ENCODE data around the gene OR52H1.
"Not testable (repeated sequence)": the region's sequence is repeated elsewhere in the genome, so short reads cannot be mapped to it uniquely, and the experiment has no call there.

Gene OR52H1

DNA sequence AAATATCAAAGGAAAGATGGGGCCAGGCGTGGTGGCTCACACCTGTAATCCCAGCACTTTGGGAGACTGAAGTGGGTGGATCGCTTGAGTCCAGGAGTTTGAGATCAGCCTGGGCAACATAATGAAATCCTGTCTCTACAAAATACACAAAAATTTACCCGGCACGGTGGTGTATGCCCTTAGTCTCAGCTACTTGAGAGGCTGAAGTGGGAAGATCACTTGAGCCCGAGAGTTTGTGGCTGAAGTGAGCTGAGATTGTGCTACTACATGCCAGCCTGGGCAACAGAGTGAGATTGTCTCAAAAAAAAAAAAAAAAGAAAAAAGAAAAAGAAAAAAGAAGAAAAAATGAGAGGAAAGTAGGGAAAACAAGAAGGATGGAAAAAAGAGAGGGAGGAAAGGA, 44.3 kb upstream of the OR52H1 start:
- Histone ChIP-seq H3K9me3 (ENCODE audit: control insufficient read depth, low read length) (no peaks in the 10 kb centered on the region), H2AFZ (ENCODE audit: low read depth, low read length) (no peak overlapping the region), H4K91ac (ENCODE audit: low read length) (no peak overlapping the region), H3K4me2 (ENCODE audit: low read length, poor library complexity, severe bottlenecking) (no peak overlapping the region), H4K8ac (ENCODE audit: low read length) (no peak overlapping the region), H3K14ac (ENCODE audit: low read length in 2 of 2) (no peak overlapping the region), H3K27ac (ENCODE audit: low read length, poor library complexity, severe bottlenecking) (no peak overlapping the region), H2BK5ac (ENCODE audit: low read depth, low read length, poor library complexity, severe bottlenecking) (no peak overlapping the region), H3K27me3 (ENCODE audit: control insufficient read depth in 1 of 2, insufficient read depth in 1 of 2, low read length in 2 of 2) (no peaks in the 10 kb centered on the region), H3K18ac (ENCODE audit: low read depth in 1 of 2, low read length in 2 of 2) (no peak overlapping the region), H3K4ac (ENCODE audit: low read depth in 1 of 2, low read length in 2 of 2) (no peak overlapping the region), H2BK12ac (ENCODE audit: low read length in 2 of 2) (no peak overlapping the region), H2AK5ac (ENCODE audit: low read length, severe bottlenecking) (no peak overlapping the region), H3K36me3 (ENCODE audit: control insufficient read depth in 1 of 2, insufficient read depth in 2 of 2, low read depth in 1 of 2, low read length in 2 of 2) (no peaks in the 10 kb centered on the region), H3K4me3 (ENCODE audit: insufficient read depth in 1 of 2, low read depth in 1 of 2, low read length in 2 of 2) (no peak overlapping the region), H3K79me1 (replicated peaks; ENCODE audit: low read length, poor library complexity, severe bottlenecking) (peaks cover 2% of the 10 kb centered on the region), H3K4me1 (ENCODE audit: control insufficient read depth, insufficient read depth, low read depth, low read length) (peaks cover 4% of the 10 kb centered on the region), H3K23ac (ENCODE audit: low read length in 2 of 2) (no peak overlapping the region), H3K9ac (ENCODE audit: low read length) (no peak overlapping the region), H2BK15ac (ENCODE audit: low read depth, poor library complexity, severe bottlenecking) (no peak overlapping the region), H2BK120ac (ENCODE audit: low read depth, low read length) (no peak overlapping the region)
- DNase-seq = no peak
- 93% methylated on average over 4 of the region's 5 CpGs for WGBS

- H3K36me3 ChIP-seq (ENCODE audit: control insufficient read depth in 1 of 2, insufficient read depth in 2 of 2, low read depth in 1 of 2, low read length in 2 of 2) = no peaks in the 10 kb centered on the region
- H4K8ac ChIP-seq (ENCODE audit: low read length) = no peak overlapping the region
- no peaks in the 10 kb centered on the region for H3K27me3 ChIP-seq (ENCODE audit: control insufficient read depth in 1 of 2, insufficient read depth in 1 of 2, low read length in 2 of 2)
- 92% methylated on average over 3 of the region's 3 CpGs for WGBS
- no peak overlapping the region for H4K91ac ChIP-seq (ENCODE audit: low read length)
- H2AFZ ChIP-seq (ENCODE audit: low read depth, low read length) = no peak overlapping the region
- no peak overlapping the region for H2BK15ac ChIP-seq (ENCODE audit: low read depth, poor library complexity, severe bottlenecking)
- no peak for DNase-seq
- H3K9me3 ChIP-seq (ENCODE audit: control insufficient read depth, low read length) = no peaks in the 10 kb centered on the region
- H3K14ac ChIP-seq (ENCODE audit: low read length in 2 of 2) = no peak overlapping the region
- no peak overlapping the region for H3K4ac ChIP-seq (ENCODE audit: low read depth in 1 of 2, low read length in 2 of 2)
- no peak overlapping the region for H3K9ac ChIP-seq (ENCODE audit: low read length)
- H3K4me1 ChIP-seq (ENCODE audit: control insufficient read depth, insufficient read depth, low read depth, low read length) = peaks cover 3% of the 10 kb centered on the region
- H2BK12ac ChIP-seq (ENCODE audit: low read length in 2 of 2) = no peak overlapping the region
- H2AK5ac ChIP-seq (ENCODE audit: low read length, severe bottlenecking) = no peak overlapping the region
- no peak overlapping the region for H2BK120ac ChIP-seq (ENCODE audit: low read depth, low read length)
- no peak overlapping the region for H2BK5ac ChIP-seq (ENCODE audit: low read depth, low read length, poor library complexity, severe bottlenecking)
- no peak overlapping the region for H3K18ac ChIP-seq (ENCODE audit: low read depth in 1 of 2, low read length in 2 of 2)
- no peak overlapping the region for H3K4me2 ChIP-seq (ENCODE audit: low read length, poor library complexity, severe bottlenecking)
- H3K23ac ChIP-seq (ENCODE audit: low read length in 2 of 2) = no peak overlapping the region
- no peaks in the 10 kb centered on the region for H3K79me1 ChIP-seq (replicated peaks; ENCODE audit: low read length, poor library complexity, severe bottlenecking)
- H3K4me3 ChIP-seq (ENCODE audit: insufficient read depth in 1 of 2, low read depth in 1 of 2, low read length in 2 of 2) = no peak overlapping the region
- peak overlapping the region; percentile 38 for H3K27ac ChIP-seq (ENCODE audit: low read length, poor library complexity, severe bottlenecking)
These were observed 43.3 kb upstream of the OR52H1 start for GRCh38 chr11:5591613-5592012.

GRCh38 chr11:5589906-5590305, 41.6 kb upstream of the OR52H1 start:
- H3K79me1 ChIP-seq (replicated peaks; ENCODE audit: low read length, poor library complexity, severe bottlenecking); H2BK12ac ChIP-seq (ENCODE audit: low read length in 2 of 2); H2AFZ ChIP-seq (ENCODE audit: low read depth, low read length); H3K9me3 ChIP-seq (ENCODE audit: control insufficient read depth, low read length); H2BK120ac ChIP-seq (ENCODE audit: low read depth, low read length); H3K4me3 ChIP-seq (ENCODE audit: insufficient read depth in 1 of 2, low read depth in 1 of 2, low read length in 2 of 2); H2AK5ac ChIP-seq (ENCODE audit: low read length, severe bottlenecking); H3K27me3 ChIP-seq (ENCODE audit: control insufficient read depth in 1 of 2, insufficient read depth in 1 of 2, low read length in 2 of 2); H4K8ac ChIP-seq (ENCODE audit: low read length); H3K4me2 ChIP-seq (ENCODE audit: low read length, poor library complexity, severe bottlenecking); H3K14ac ChIP-seq (ENCODE audit: low read length in 2 of 2); H2BK15ac ChIP-seq (ENCODE audit: low read depth, poor library complexity, severe bottlenecking); H2BK5ac ChIP-seq (ENCODE audit: low read depth, low read length, poor library complexity, severe bottlenecking); H3K9ac ChIP-seq (ENCODE audit: low read length); H3K18ac ChIP-seq (ENCODE audit: low read depth in 1 of 2, low read length in 2 of 2); H3K4ac ChIP-seq (ENCODE audit: low read depth in 1 of 2, low read length in 2 of 2); H3K4me1 ChIP-seq (ENCODE audit: control insufficient read depth, insufficient read depth, low read depth, low read length); DNase-seq; H3K27ac ChIP-seq (ENCODE audit: low read length, poor library complexity, severe bottlenecking); H4K91ac ChIP-seq (ENCODE audit: low read length); H3K36me3 ChIP-seq (ENCODE audit: control insufficient read depth in 1 of 2, insufficient read depth in 2 of 2, low read depth in 1 of 2, low read length in 2 of 2); H3K23ac ChIP-seq (ENCODE audit: low read length in 2 of 2): not testable (repeated sequence)
- WGBS = 97% methylated on average over 30 of the region's 31 CpGs

GRCh38 chr11:5584458-5584857, 36.1 kb upstream of the OR52H1 start:
- H3K23ac ChIP-seq (ENCODE audit: low read length in 2 of 2); H3K4me2 ChIP-seq (ENCODE audit: low read length, poor library complexity, severe bottlenecking); H2AK5ac ChIP-seq (ENCODE audit: low read length, severe bottlenecking); H4K91ac ChIP-seq (ENCODE audit: low read length); H2BK120ac ChIP-seq (ENCODE audit: low read depth, low read length); H3K4me1 ChIP-seq (ENCODE audit: control insufficient read depth, insufficient read depth, low read depth, low read length); H3K27ac ChIP-seq (ENCODE audit: low read length, poor library complexity, severe bottlenecking); H4K8ac ChIP-seq (ENCODE audit: low read length); H3K9me3 ChIP-seq (ENCODE audit: control insufficient read depth, low read length); H2BK15ac ChIP-seq (ENCODE audit: low read depth, poor library complexity, severe bottlenecking); H3K79me1 ChIP-seq (replicated peaks; ENCODE audit: low read length, poor library complexity, severe bottlenecking); H3K18ac ChIP-seq (ENCODE audit: low read depth in 1 of 2, low read length in 2 of 2); H3K4me3 ChIP-seq (ENCODE audit: insufficient read depth in 1 of 2, low read depth in 1 of 2, low read length in 2 of 2); H3K9ac ChIP-seq (ENCODE audit: low read length); H3K36me3 ChIP-seq (ENCODE audit: control insufficient read depth in 1 of 2, insufficient read depth in 2 of 2, low read depth in 1 of 2, low read length in 2 of 2); H2BK12ac ChIP-seq (ENCODE audit: low read length in 2 of 2); H3K14ac ChIP-seq (ENCODE audit: low read length in 2 of 2); H3K4ac ChIP-seq (ENCODE audit: low read depth in 1 of 2, low read length in 2 of 2); DNase-seq; H3K27me3 ChIP-seq (ENCODE audit: control insufficient read depth in 1 of 2, insufficient read depth in 1 of 2, low read length in 2 of 2); H2BK5ac ChIP-seq (ENCODE audit: low read depth, low read length, poor library complexity, severe bottlenecking); H2AFZ ChIP-seq (ENCODE audit: low read depth, low read length): not testable (repeated sequence)
- over 99% methylated on average over 2 of the region's 5 CpGs for WGBS
